Neural cell (in vitro differentiated cells): ENCODE results near the gene NR5A2. TPM values are rescaled to one million over a fixed set of nuclear protein-coding genes. Genes with fewer than 3 reads are reported as not detected.

Experiments
- H2AFZ ChIP-seq: fragments of 200-600, 300-800 bp; sonication (generic), shearing (Covaris generic); 2 replicates; pipeline ENCODE4 v1.6.0; 2014; ENCODE audit warnings: low read depth, mild to moderate bottlenecking, antibody characterized with exemption, low read length, moderate library complexity
- H3F3A ChIP-seq: fragments of 200-600 bp; shearing (Covaris generic); 2 replicates; pipeline ENCODE4 v1.6.1; 2016; ENCODE audit warnings: mild to moderate bottlenecking, moderate library complexity, mixed read lengths, antibody characterized with exemption, low read length; ENCODE audit not compliant: insufficient read depth, poor library complexity, severe bottlenecking
- H3K27ac ChIP-seq: fragments of 200-600, 300-800 bp; sonication (generic), shearing (Covaris generic); 2 replicates; pipeline ENCODE4 v1.5.1; 2014; ENCODE audit warnings: mild to moderate bottlenecking, low read length, moderate library complexity
- H3K27me3 ChIP-seq: fragments of 300-800, 200-600 bp; sonication (generic), shearing (Covaris generic); 2 replicates; pipeline ENCODE4 v1.6.0; 2014; ENCODE audit warnings: mild to moderate bottlenecking, low read depth, low read length, moderate library complexity; ENCODE audit not compliant: insufficient read depth
- H3K36me3 ChIP-seq: fragments of 300-800, 200-600 bp; sonication (generic), shearing (Covaris generic); 2 replicates; pipeline ENCODE4 v1.5.1; 2014; ENCODE audit warnings: mild to moderate bottlenecking, antibody characterized with exemption, low read length, moderate library complexity; ENCODE audit not compliant: insufficient read depth
- H3K4me2 ChIP-seq: fragments of 300-800, 200-600 bp; sonication (generic), shearing (Covaris generic); 2 replicates; pipeline ENCODE4 v1.6.0; 2014; ENCODE audit warnings: mild to moderate bottlenecking, low read length
- H3K4me3 ChIP-seq: fragments of 300-800, 200-600 bp; sonication (generic), shearing (Covaris generic); 2 replicates; pipeline ENCODE4 v1.5.1; 2014; ENCODE audit warnings: mild to moderate bottlenecking, low read length, moderate library complexity
- H3K79me2 ChIP-seq: fragments of 200-600 bp; shearing (Covaris generic); replicated peaks from 2 replicates; pipeline ENCODE4 v1.6.0; 2014; ENCODE audit warnings: mild to moderate bottlenecking, low read length, moderate library complexity; ENCODE audit not compliant: insufficient read depth
- H3K9ac ChIP-seq: fragments of 300-800, 200-600 bp; sonication (generic), shearing (Covaris generic); 2 replicates; pipeline ENCODE4 v1.6.1; 2016; ENCODE audit warnings: mild to moderate bottlenecking, low read length, mixed read lengths
- H3K9me2 ChIP-seq: fragments of 200-600 bp; shearing (Covaris generic); 2 replicates; pipeline ENCODE4 v1.6.1; 2016; ENCODE audit warnings: mild to moderate bottlenecking, low read length, mixed read lengths; ENCODE audit not compliant: insufficient read depth
- H3K9me3 ChIP-seq: fragments of 200-600, 300-800 bp; sonication (generic), shearing (Covaris generic); 2 replicates; pipeline ENCODE4 v1.6.1; 2016; ENCODE audit warnings: mild to moderate bottlenecking, mixed run types, low read length, moderate library complexity, mixed read lengths
- H4K20me1 ChIP-seq: fragments of 200-600 bp; shearing (Covaris generic); 2 replicates; pipeline ENCODE4 v1.6.1; 2016; ENCODE audit warnings: mild to moderate bottlenecking, mixed run types; ENCODE audit not compliant: insufficient read depth
- EP300 ChIP-seq: fragments of 450-650 bp; conservative IDR thresholded peaks from 2 replicates; pipeline ENCODE4 v1.6.1; 2014; ENCODE audit warnings: antibody characterized with exemption, mild to moderate bottlenecking, moderate library complexity; ENCODE audit not compliant: poor library complexity, severe bottlenecking
- EZH2 ChIP-seq: fragments of 200-600, 300-800 bp; shearing (Covaris generic), sonication (generic); IDR thresholded peaks from 2 replicates; pipeline ENCODE4 v1.6.1; 2014; ENCODE audit warnings: antibody characterized with exemption, low read length, borderline replicate concordance, mild to moderate bottlenecking; ENCODE audit not compliant: insufficient read depth, poor library complexity, severe bottlenecking
- MXI1 ChIP-seq: fragments of 450-650 bp; conservative IDR thresholded peaks from 2 replicates; pipeline ENCODE4 v1.6.1; 2014; ENCODE audit warnings: antibody characterized with exemption, mild to moderate bottlenecking; ENCODE audit not compliant: poor library complexity, severe bottlenecking
- POLR2AphosphoS5 ChIP-seq: IDR thresholded peaks from 2 replicates; pipeline ENCODE4 v1.6.1; 2012
- RAD21 ChIP-seq: fragments of 450-650 bp; conservative IDR thresholded peaks from 2 replicates; pipeline ENCODE4 v1.6.1; 2014; ENCODE audit warnings: antibody characterized with exemption, mild to moderate bottlenecking, moderate library complexity
- SMC3 ChIP-seq: fragments of 450-650 bp; conservative IDR thresholded peaks from 2 replicates; pipeline ENCODE4 v1.6.1; 2014; ENCODE audit warnings: antibody characterized with exemption, mild to moderate bottlenecking, moderate library complexity; ENCODE audit not compliant: poor library complexity
- TAF1 ChIP-seq: IDR thresholded peaks from 2 replicates; pipeline ENCODE4 v1.6.1; 2012; ENCODE audit warnings: low read depth
- polyA plus RNA-seq: library from polyadenylated mRNA; depleted of rRNA; stranded (reverse); fragments of >200 nt; gene quantifications from 2 replicates; pipeline ENCODE4 v1.2.3, GENCODE V29; 2014
- TF ChIP-seq, protein P1 (sequence below): IDR thresholded peaks from 2 replicates; pipeline ENCODE4 v1.6.1; 2012; ENCODE audit warnings: borderline replicate concordance
- TF ChIP-seq, protein P2 (sequence below): fragments of 450-650 bp; IDR thresholded peaks from 2 replicates; pipeline ENCODE4 v1.5.1; 2014; ENCODE audit warnings: antibody characterized with exemption, mild to moderate bottlenecking, moderate library complexity; ENCODE audit not compliant: poor library complexity, severe bottlenecking

Gene NR5A2
- polyA plus RNA-seq, 1 donor from 2014 or later = not detected

DNA sequence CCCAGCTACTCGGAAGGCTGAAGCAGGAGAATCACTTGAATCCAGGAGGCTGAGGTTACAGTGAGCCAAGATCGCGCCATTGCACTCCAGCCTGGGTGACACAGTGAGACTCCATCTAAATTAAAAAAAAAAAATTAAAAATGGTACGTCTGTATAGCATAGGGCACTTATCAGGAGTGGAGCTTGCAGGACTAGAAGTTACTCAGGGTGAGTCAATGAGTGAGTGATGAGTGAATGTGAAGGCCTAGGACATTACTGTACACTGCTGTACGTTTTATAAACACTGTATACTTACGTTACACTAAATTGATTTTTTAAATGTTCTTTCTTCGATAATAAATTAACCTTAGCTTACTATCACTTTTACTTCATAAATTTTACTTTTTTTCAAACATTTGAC is 183.6 kb downstream of the NR5A2 start:
- no peaks in the 10 kb centered on the region for H3K79me2 ChIP-seq
- TF ChIP-seq MXI1 (no peak), EZH2 (no peak), RAD21 (no peak), TAF1 (no peak), SMC3 (no peak), POLR2AphosphoS5 (no peak), EP300 (no peak)
- TF ChIP-seq, protein P1, sequence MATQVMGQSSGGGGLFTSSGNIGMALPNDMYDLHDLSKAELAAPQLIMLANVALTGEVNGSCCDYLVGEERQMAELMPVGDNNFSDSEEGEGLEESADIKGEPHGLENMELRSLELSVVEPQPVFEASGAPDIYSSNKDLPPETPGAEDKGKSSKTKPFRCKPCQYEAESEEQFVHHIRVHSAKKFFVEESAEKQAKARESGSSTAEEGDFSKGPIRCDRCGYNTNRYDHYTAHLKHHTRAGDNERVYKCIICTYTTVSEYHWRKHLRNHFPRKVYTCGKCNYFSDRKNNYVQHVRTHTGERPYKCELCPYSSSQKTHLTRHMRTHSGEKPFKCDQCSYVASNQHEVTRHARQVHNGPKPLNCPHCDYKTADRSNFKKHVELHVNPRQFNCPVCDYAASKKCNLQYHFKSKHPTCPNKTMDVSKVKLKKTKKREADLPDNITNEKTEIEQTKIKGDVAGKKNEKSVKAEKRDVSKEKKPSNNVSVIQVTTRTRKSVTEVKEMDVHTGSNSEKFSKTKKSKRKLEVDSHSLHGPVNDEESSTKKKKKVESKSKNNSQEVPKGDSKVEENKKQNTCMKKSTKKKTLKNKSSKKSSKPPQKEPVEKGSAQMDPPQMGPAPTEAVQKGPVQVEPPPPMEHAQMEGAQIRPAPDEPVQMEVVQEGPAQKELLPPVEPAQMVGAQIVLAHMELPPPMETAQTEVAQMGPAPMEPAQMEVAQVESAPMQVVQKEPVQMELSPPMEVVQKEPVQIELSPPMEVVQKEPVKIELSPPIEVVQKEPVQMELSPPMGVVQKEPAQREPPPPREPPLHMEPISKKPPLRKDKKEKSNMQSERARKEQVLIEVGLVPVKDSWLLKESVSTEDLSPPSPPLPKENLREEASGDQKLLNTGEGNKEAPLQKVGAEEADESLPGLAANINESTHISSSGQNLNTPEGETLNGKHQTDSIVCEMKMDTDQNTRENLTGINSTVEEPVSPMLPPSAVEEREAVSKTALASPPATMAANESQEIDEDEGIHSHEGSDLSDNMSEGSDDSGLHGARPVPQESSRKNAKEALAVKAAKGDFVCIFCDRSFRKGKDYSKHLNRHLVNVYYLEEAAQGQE = no peak
- TF ChIP-seq, protein P2, sequence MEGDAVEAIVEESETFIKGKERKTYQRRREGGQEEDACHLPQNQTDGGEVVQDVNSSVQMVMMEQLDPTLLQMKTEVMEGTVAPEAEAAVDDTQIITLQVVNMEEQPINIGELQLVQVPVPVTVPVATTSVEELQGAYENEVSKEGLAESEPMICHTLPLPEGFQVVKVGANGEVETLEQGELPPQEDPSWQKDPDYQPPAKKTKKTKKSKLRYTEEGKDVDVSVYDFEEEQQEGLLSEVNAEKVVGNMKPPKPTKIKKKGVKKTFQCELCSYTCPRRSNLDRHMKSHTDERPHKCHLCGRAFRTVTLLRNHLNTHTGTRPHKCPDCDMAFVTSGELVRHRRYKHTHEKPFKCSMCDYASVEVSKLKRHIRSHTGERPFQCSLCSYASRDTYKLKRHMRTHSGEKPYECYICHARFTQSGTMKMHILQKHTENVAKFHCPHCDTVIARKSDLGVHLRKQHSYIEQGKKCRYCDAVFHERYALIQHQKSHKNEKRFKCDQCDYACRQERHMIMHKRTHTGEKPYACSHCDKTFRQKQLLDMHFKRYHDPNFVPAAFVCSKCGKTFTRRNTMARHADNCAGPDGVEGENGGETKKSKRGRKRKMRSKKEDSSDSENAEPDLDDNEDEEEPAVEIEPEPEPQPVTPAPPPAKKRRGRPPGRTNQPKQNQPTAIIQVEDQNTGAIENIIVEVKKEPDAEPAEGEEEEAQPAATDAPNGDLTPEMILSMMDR = no peak
- H3F3A ChIP-seq = no peaks in the 10 kb centered on the region
- H3K9me2 ChIP-seq = no peaks in the 10 kb centered on the region
- H3K4me2 ChIP-seq = no peak overlapping the region
- no peaks in the 10 kb centered on the region for H4K20me1 ChIP-seq
- H3K36me3 ChIP-seq = no peaks in the 10 kb centered on the region
- H3K4me3 ChIP-seq = no peak overlapping the region
- H3K9ac ChIP-seq = no peak overlapping the region
- no peak overlapping the region for H2AFZ ChIP-seq
- peaks cover 4% of the 10 kb centered on the region for H3K9me3 ChIP-seq
- no peaks in the 10 kb centered on the region for H3K27me3 ChIP-seq
- no peak overlapping the region for H3K27ac ChIP-seq

DNA sequence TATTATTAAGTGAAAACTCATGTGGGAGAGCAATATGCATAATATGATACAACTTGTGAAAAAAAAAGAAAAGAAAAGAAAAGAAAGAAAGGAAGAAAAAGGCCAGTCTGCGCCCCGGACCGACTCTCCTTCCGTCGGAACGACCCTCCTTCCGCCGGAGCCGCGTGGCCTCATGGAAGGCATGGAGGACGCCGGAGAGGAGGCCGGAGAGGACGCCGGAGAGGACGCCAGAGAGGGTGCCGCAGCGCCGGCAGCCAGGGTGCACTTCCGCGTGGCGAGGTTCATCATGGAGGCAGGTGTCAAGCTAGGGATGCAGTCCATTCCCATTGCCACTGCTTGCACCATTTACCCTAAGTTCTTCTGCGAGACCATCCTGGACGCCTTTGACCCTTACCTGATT is 185.9 kb downstream of the NR5A2 start:
- no peak overlapping the region for H2AFZ ChIP-seq
- peaks cover 4% of the 10 kb centered on the region for H3K9me3 ChIP-seq
- H3K9me2 ChIP-seq = no peaks in the 10 kb centered on the region
- H3K27me3 ChIP-seq = no peaks in the 10 kb centered on the region
- no peak overlapping the region for H3K4me3 ChIP-seq
- no peaks in the 10 kb centered on the region for H3K36me3 ChIP-seq
- no peaks in the 10 kb centered on the region for H3K79me2 ChIP-seq
- H3K9ac ChIP-seq = no peak overlapping the region
- TF ChIP-seq TAF1 (no peak), POLR2AphosphoS5 (no peak), SMC3 (no peak), EP300 (no peak), RAD21 (no peak), EZH2 (no peak), MXI1 (no peak)
- TF ChIP-seq, protein P1 = no peak
- TF ChIP-seq, protein P2 = no peak
- H3F3A ChIP-seq = no peaks in the 10 kb centered on the region
- no peaks in the 10 kb centered on the region for H4K20me1 ChIP-seq
- no peak overlapping the region for H3K27ac ChIP-seq
- H3K4me2 ChIP-seq = no peak overlapping the region
